DMS79 treated with DMSO at 0.1 percent for 48 hours (cell line): ENCODE data around the gene DMBT1.

ENCODE experiments used
- DNase-seq: peaks from one replicate; lab custom pipeline; 2025; lab: John Stamatoyannopoulos, UW

DMBT1 gene

GRCh38 chr10:122548407-122549085 is 12.0 kb upstream of the DMBT1 start:
- no peak for DNase-seq

- DNase-seq = no peak
These were observed 10.9 kb upstream of the DMBT1 start for GRCh38 chr10:122549636-122550035.

- DNase-seq = no peak
These were observed 10.1 kb upstream of the DMBT1 start for GRCh38 chr10:122550427-122550826.

GRCh38 chr10:122550983-122551382 is 9.6 kb upstream of the DMBT1 start:
- peak; percentile 3 for DNase-seq

- no peak for DNase-seq
These were observed 9.1 kb upstream of the DMBT1 start for GRCh38 chr10:122551450-122551849.

GRCh38 chr10:122553341-122553740 is 7.2 kb upstream of the DMBT1 start:
- DNase-seq = no peak

GRCh38 chr10:122554131-122555036 is 6.2 kb upstream of the DMBT1 start:
- DNase-seq = no peak

- no peak for DNase-seq
These were observed 5.1 kb upstream of the DMBT1 start for GRCh38 chr10:122555442-122555841.

GRCh38 chr10:122557516-122557915 is 3.0 kb upstream of the DMBT1 start:
- DNase-seq = no peak

- no peak for DNase-seq
These were observed 2.1 kb upstream of the DMBT1 start for GRCh38 chr10:122558452-122558851.

- DNase-seq = no peak
These were observed 1.3 kb upstream of the DMBT1 start for GRCh38 chr10:122559228-122559627.

GRCh38 chr10:122561212-122561611 is 658 bp downstream of the DMBT1 start:
- peak; percentile 11 for DNase-seq

GRCh38 chr10:122561792-122562191 is 1.2 kb downstream of the DMBT1 start:
- DNase-seq = no peak

- no peak for DNase-seq
These were observed 4.4 kb downstream of the DMBT1 start for GRCh38 chr10:122564980-122565379.

GRCh38 chr10:122565766-122566206 is 5.2 kb downstream of the DMBT1 start:
- peak; percentile 52 for DNase-seq

- DNase-seq = no peak
These were observed 6.1 kb downstream of the DMBT1 start for GRCh38 chr10:122566632-122567031.

GRCh38 chr10:122567056-122567660 is 6.6 kb downstream of the DMBT1 start:
- no peak for DNase-seq

- no peak for DNase-seq
These were observed 8.0 kb downstream of the DMBT1 start for GRCh38 chr10:122568551-122568950.

GRCh38 chr10:122570920-122571319 is 10.4 kb downstream of the DMBT1 start:
- no peak for DNase-seq

GRCh38 chr10:122571892-122572291 is 11.3 kb downstream of the DMBT1 start:
- no peak for DNase-seq

- DNase-seq = no peak
These were observed 15.2 kb downstream of the DMBT1 start for GRCh38 chr10:122575776-122576175.

GRCh38 chr10:122576291-122576690 is 15.7 kb downstream of the DMBT1 start:
- DNase-seq = no peak
